GM23338 (cell line): ENCODE measurements around the gene TRAF3. TPM values are rescaled to one million over a fixed set of nuclear protein-coding genes. Genes with fewer than 3 reads are reported as not detected.

Experiments used
- ATAC-seq: fragments of 200-7000 bp; cut with Tn5 transposase; 3 replicates; pipeline ENCODE4 v1.9.1; 2020
- DNase-seq: peaks from one replicate; pipeline ENCODE4 v3.0.0-alpha.2; 2015; ENCODE audit warnings: low spot score
- H2AFZ ChIP-seq: fragments of 200-600 bp; sonication (generic); 2 replicates; pipeline ENCODE4 v1.8.0; 2016; ENCODE audit warnings: antibody characterized with exemption, mild to moderate bottlenecking, moderate library complexity
- H3F3A ChIP-seq: fragments of 200-600 bp; sonication (generic); replicated peaks from 2 replicates; pipeline ENCODE4 v1.8.0; 2017; ENCODE audit warnings: antibody characterized with exemption, mixed run types, low read depth
- H3K27ac ChIP-seq: fragments of 200-600 bp; sonication (generic); 2 replicates; pipeline ENCODE4 v1.6.1; 2016; ENCODE audit warnings: low read depth
- H3K27me3 ChIP-seq: fragments of 200-600 bp; sonication (generic); 2 replicates; pipeline ENCODE4 v1.8.0; 2016; ENCODE audit warnings: mild to moderate bottlenecking, mixed run types, moderate library complexity; ENCODE audit not compliant: insufficient read depth
- H3K36me3 ChIP-seq: fragments of 200-600 bp; sonication (generic); 2 replicates; pipeline ENCODE4 v1.8.0; 2016; ENCODE audit warnings: mild to moderate bottlenecking; ENCODE audit not compliant: insufficient read depth
- H3K4me1 ChIP-seq: fragments of 200-600 bp; sonication (generic); 2 replicates; pipeline ENCODE4 v1.8.0; 2016; ENCODE audit warnings: mild to moderate bottlenecking, moderate library complexity; ENCODE audit not compliant: insufficient read depth
- H3K4me2 ChIP-seq: fragments of 200-600 bp; sonication (generic); 2 replicates; pipeline ENCODE4 v1.7.1; 2017; ENCODE audit warnings: mixed run types
- H3K4me3 ChIP-seq: fragments of 200-600 bp; sonication (generic); 2 replicates; pipeline ENCODE4 v1.6.1; 2016; ENCODE audit warnings: mixed run types
- H3K79me2 ChIP-seq: fragments of 200-600 bp; sonication (generic); replicated peaks from 2 replicates; pipeline ENCODE4 v1.8.0; 2017; ENCODE audit warnings: mild to moderate bottlenecking; ENCODE audit not compliant: insufficient read depth
- H3K9me2 ChIP-seq: fragments of 200-600 bp; sonication (generic); 2 replicates; pipeline ENCODE4 v1.8.0; 2017; ENCODE audit not compliant: insufficient read depth
- H4K20me1 ChIP-seq: fragments of 200-600 bp; sonication (generic); replicated peaks from 2 replicates; pipeline ENCODE4 v1.8.0; 2017; ENCODE audit warnings: mild to moderate bottlenecking; ENCODE audit not compliant: insufficient read depth
- H3K27ac Mint-ChIP-seq: 2 replicates; pipeline ENCODE4 v1.8.0; 2020; ENCODE audit warnings: inconsistent platforms, mild to moderate bottlenecking, moderate library complexity, mixed read lengths
- H3K27me3 Mint-ChIP-seq: 3 replicates; pipeline ENCODE4 v1.8.0; 2022; ENCODE audit warnings: low read depth, mild to moderate bottlenecking, moderate library complexity, mixed read lengths, inconsistent platforms; ENCODE audit not compliant: insufficient read depth, poor library complexity
- H3K36me3 Mint-ChIP-seq: 3 replicates; pipeline ENCODE4 v1.8.0; 2021; ENCODE audit warnings: low read depth, mild to moderate bottlenecking, inconsistent platforms, moderate library complexity, mixed read lengths
- H3K4me1 Mint-ChIP-seq: 3 replicates; pipeline ENCODE4 v1.8.0; 2020; ENCODE audit warnings: mild to moderate bottlenecking, inconsistent platforms, mixed read lengths
- H3K4me3 Mint-ChIP-seq: 3 replicates; pipeline ENCODE4 v1.8.0; 2021; ENCODE audit warnings: moderate library complexity, mild to moderate bottlenecking, inconsistent platforms, mixed read lengths
- H3K9me3 Mint-ChIP-seq: 3 replicates; pipeline ENCODE4 v1.8.0; 2020; ENCODE audit warnings: moderate library complexity, mild to moderate bottlenecking, inconsistent platforms, mixed read lengths
- CREB1 ChIP-seq: fragments of 250-450 bp; sonication (Bioruptor Pico); IDR thresholded peaks from 2 replicates; pipeline ENCODE4 v1.5.0; 2020; ENCODE audit warnings: low read depth, mild to moderate bottlenecking, moderate library complexity
- CTCF ChIP-seq, 2 experiments: fragments of 200-600 bp in 1 of 2; sonication (generic) in 1 of 2; conservative IDR thresholded peaks; 2 replicates each; pipeline versions ENCODE4 v1.5.1 to v1.6.1; 2016 to 2017; ENCODE audit warnings: antibody characterized with exemption in 2 of 2, low read depth in 2 of 2, mild to moderate bottlenecking in 2 of 2, moderate library complexity in 1 of 2
- EZH2 ChIP-seq: fragments of 200-600 bp; sonication (generic); IDR thresholded peaks from one replicate; pipeline ENCODE4 v1.8.0; 2017; ENCODE audit warnings: antibody characterized with exemption, mild to moderate bottlenecking, low read depth; ENCODE audit not compliant: unreplicated experiment
- EZH2phosphoT487 ChIP-seq: fragments of 200-600 bp; sonication (generic); IDR thresholded peaks from one replicate; pipeline ENCODE4 v1.8.1; 2018; ENCODE audit warnings: antibody characterized with exemption; ENCODE audit not compliant: unreplicated experiment
- JUNB ChIP-seq: IDR thresholded peaks from one replicate; pipeline ENCODE4 v1.6.1; 2016; ENCODE audit warnings: antibody characterized with exemption; ENCODE audit not compliant: unreplicated experiment
- NANOG ChIP-seq: IDR thresholded peaks from 2 replicates; pipeline ENCODE4 v1.6.1; 2016; ENCODE audit warnings: antibody characterized with exemption, borderline replicate concordance
- POLR2AphosphoS5 ChIP-seq: IDR thresholded peaks from 2 replicates; pipeline ENCODE4 v1.6.1; 2016; ENCODE audit warnings: antibody characterized with exemption, low read depth
- ZNF114 ChIP-seq: fragments of 250-450 bp; sonication (Bioruptor Pico); IDR thresholded peaks from 2 replicates; pipeline ENCODE4 v1.5.0; 2020; ENCODE audit warnings: mild to moderate bottlenecking, moderate library complexity
- ZNF331 ChIP-seq: fragments of 250-450 bp; sonication (Bioruptor Pico); IDR thresholded peaks from 2 replicates; pipeline ENCODE4 v1.5.0; 2020; ENCODE audit warnings: low read depth, mild to moderate bottlenecking, moderate library complexity
- ZNF462 ChIP-seq: fragments of 250-450 bp; sonication (Bioruptor Pico); IDR thresholded peaks from 2 replicates; pipeline ENCODE4 v1.5.0; 2020; ENCODE audit warnings: mild to moderate bottlenecking, moderate library complexity
- polyA plus RNA-seq: library from polyadenylated mRNA; unstranded; fragments of >200 nt; fragmentation: Nextera tagmentation; extraction: Ambion mirVana; gene quantifications from 2 replicates; pipeline ENCODE4 v1.2.1, GENCODE V29; 2016
- total RNA-seq: library from RNA; depleted of rRNA; stranded (reverse); fragments of >200 nt; shearing (Covaris generic); gene quantifications from 2 replicates; pipeline ENCODE4 v1.2.3, GENCODE V29; 2014
- TF ChIP-seq, protein P1 (sequence below): IDR thresholded peaks from 2 replicates; pipeline ENCODE4 v1.6.1; 2016; ENCODE audit warnings: antibody characterized with exemption
- TF ChIP-seq, protein P2 (sequence below): IDR thresholded peaks from one replicate; pipeline ENCODE4 v1.6.1; 2018; ENCODE audit warnings: antibody characterized with exemption; ENCODE audit not compliant: unreplicated experiment

TRAF3 gene
- total and polyA plus RNA-seq, 2 experiments from 2014 or later, result 3.7 to 9.3 TPM

- H3K4me1 Mint-ChIP-seq, result no peaks in the 10 kb centered on the region; the same call in 2 of the 3 replicates
- H3K4me3 Mint-ChIP-seq, result no peak overlapping the region
- no peak overlapping the region for H3K27ac Mint-ChIP-seq
Measured at GRCh38 chr14:102854091-102854703, 76.9 kb downstream of the TRAF3 start.

More at GRCh38 chr14:102854091-102854703, 76.9 kb downstream of the TRAF3 start:
- TF ChIP-seq NANOG (no peak), JUNB (no peak), CTCF (conservative IDR thresholded peaks at IDR 0.05; ENCODE audit: low read depth in 2 of 2) (no peak), EZH2 (no peak), ZNF462 (no peak), EZH2phosphoT487 (no peak), POLR2AphosphoS5 (no peak), CREB1 (no peak), ZNF114 (CRISPR knock-in tag) (no peak), ZNF331 (CRISPR knock-in tag) (no peak)
- TF ChIP-seq, protein P1, sequence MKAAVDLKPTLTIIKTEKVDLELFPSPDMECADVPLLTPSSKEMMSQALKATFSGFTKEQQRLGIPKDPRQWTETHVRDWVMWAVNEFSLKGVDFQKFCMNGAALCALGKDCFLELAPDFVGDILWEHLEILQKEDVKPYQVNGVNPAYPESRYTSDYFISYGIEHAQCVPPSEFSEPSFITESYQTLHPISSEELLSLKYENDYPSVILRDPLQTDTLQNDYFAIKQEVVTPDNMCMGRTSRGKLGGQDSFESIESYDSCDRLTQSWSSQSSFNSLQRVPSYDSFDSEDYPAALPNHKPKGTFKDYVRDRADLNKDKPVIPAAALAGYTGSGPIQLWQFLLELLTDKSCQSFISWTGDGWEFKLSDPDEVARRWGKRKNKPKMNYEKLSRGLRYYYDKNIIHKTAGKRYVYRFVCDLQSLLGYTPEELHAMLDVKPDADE, result no peak
- TF ChIP-seq, protein P2, sequence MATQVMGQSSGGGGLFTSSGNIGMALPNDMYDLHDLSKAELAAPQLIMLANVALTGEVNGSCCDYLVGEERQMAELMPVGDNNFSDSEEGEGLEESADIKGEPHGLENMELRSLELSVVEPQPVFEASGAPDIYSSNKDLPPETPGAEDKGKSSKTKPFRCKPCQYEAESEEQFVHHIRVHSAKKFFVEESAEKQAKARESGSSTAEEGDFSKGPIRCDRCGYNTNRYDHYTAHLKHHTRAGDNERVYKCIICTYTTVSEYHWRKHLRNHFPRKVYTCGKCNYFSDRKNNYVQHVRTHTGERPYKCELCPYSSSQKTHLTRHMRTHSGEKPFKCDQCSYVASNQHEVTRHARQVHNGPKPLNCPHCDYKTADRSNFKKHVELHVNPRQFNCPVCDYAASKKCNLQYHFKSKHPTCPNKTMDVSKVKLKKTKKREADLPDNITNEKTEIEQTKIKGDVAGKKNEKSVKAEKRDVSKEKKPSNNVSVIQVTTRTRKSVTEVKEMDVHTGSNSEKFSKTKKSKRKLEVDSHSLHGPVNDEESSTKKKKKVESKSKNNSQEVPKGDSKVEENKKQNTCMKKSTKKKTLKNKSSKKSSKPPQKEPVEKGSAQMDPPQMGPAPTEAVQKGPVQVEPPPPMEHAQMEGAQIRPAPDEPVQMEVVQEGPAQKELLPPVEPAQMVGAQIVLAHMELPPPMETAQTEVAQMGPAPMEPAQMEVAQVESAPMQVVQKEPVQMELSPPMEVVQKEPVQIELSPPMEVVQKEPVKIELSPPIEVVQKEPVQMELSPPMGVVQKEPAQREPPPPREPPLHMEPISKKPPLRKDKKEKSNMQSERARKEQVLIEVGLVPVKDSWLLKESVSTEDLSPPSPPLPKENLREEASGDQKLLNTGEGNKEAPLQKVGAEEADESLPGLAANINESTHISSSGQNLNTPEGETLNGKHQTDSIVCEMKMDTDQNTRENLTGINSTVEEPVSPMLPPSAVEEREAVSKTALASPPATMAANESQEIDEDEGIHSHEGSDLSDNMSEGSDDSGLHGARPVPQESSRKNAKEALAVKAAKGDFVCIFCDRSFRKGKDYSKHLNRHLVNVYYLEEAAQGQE, result no peak
- H3K27me3 Mint-ChIP-seq, result peaks cover 3% of the 10 kb centered on the region
- H3K4me2 ChIP-seq, result no peak overlapping the region
- H3K36me3 ChIP-seq, result no peaks in the 10 kb centered on the region
- no peak overlapping the region for H3K4me3 ChIP-seq
- no peak overlapping the region for H3K27ac ChIP-seq
- no peak for ATAC-seq
- H3K4me1 ChIP-seq, result 0 out of 2 replicates have a peak, but pooled peaks cover 1% of the 10 kb centered on the region
- no peaks in the 10 kb centered on the region; the same call in 1 of the 2 replicates for H3K79me2 ChIP-seq
- H3K9me2 ChIP-seq, result 0 out of 2 replicates have a peak, but pooled peaks cover 3% of the 10 kb centered on the region
- DNase-seq, result no peak
- H3K9me3 Mint-ChIP-seq, result peaks cover 24% of the 10 kb centered on the region; the same call in 2 of the 3 replicates
- H3K27me3 ChIP-seq, result no peaks in the 10 kb centered on the region
- no peaks in the 10 kb centered on the region; the same call in 1 of the 2 replicates for H3F3A ChIP-seq
- H3K36me3 Mint-ChIP-seq, result peaks cover 25% of the 10 kb centered on the region; the same call in 2 of the 3 replicates
- no peak overlapping the region for H2AFZ ChIP-seq
- no peaks in the 10 kb centered on the region for H4K20me1 ChIP-seq
